ENCODE results near the gene LRRN2. TPM values are rescaled to one million over a fixed set of nuclear protein-coding genes. Genes with fewer than 3 reads are reported as not detected.

Gene LRRN2
- total and polyA plus RNA-seq, 9 of the 15 experiments (the other 6 are each of a cell fraction or from before 2014, with no cell fraction given): 0.05 TPM; not detected in 8

GRCh38 chr1:204684206-204684570 is 1.4 kb downstream of the LRRN2 start:
- H3K9me3 ChIP-seq (replicated peaks; ENCODE audit: control insufficient read depth, insufficient read depth, low read depth, low read length): no peaks in the 10 kb centered on the region
- no peak overlapping the region; a peak in 1 of 4 replicates for H3K9ac ChIP-seq (ENCODE audit: insufficient read depth in 1 of 2, low read depth in 2 of 2, low read length in 2 of 2)
- intact Hi-C loops (cut with micrococcal nuclease) (no loop called here), in situ Hi-C loops (cut with MboI) (no loop called here)
- no peak overlapping the region for H3K4me2 ChIP-seq (ENCODE audit: insufficient read depth, low read length)
- ChIA-PET POLR2A (interaction anchor here (0.6 to 3.0 kb wide), 4 partner anchors 12 to 62 kb away, joined by 3 to 23 read pairs (median 4); no protein-coding TSS in a partner anchor), CTCF (ENCODE audit: low intra/inter-chr PET ratio) (no interaction called here)
- H2AFZ ChIP-seq (ENCODE audit: low read depth, low read length): no peak overlapping the region
- DNase-seq (ENCODE audit: extremely low read depth in 1 of 4, low spot score in 3 of 4): no peak
- H3K36me3 ChIP-seq (ENCODE audit: control insufficient read depth, insufficient read depth, low read length): no peaks in the 10 kb centered on the region
- H3K9me1 ChIP-seq (ENCODE audit: control insufficient read depth, insufficient read depth, low read length): no peaks in the 10 kb centered on the region
- no TSS peak for BruUV-seq (replicated peaks)
- H3K79me2 ChIP-seq (ENCODE audit: control insufficient read depth, insufficient read depth, low read length): no peaks in the 10 kb centered on the region
- no peak for ATAC-seq
- no peak for FAIRE-seq
- peaks cover 13 to 16% of the 10 kb centered on the region in 2 experiments; a peak in 4 of 5 replicates for H3K4me1 ChIP-seq (replicated peaks in 1 of 2; ENCODE audit: control insufficient read depth in 2 of 2, insufficient read depth in 2 of 2, low read length in 2 of 2)
- no peak overlapping the region for H3K4me3 ChIP-seq
- no peaks in the 10 kb centered on the region for H4K20me1 ChIP-seq (replicated peaks; ENCODE audit: control insufficient read depth, insufficient read depth, low read length)
- WGBS (ENCODE audit: insufficient coverage, low coverage, missing lambda C conversion rate): 58% methylated on average over 8 of the region's 14 CpGs
- no peaks in the 10 kb centered on the region for H3K27me3 ChIP-seq (ENCODE audit: control insufficient read depth in 2 of 2, insufficient read depth in 2 of 2, low read length in 2 of 2)
- H3K27ac ChIP-seq (ENCODE audit: extremely low read depth, low read depth, low read length): no peak overlapping the region
- no peak for TF ChIP-seq PRDM10 (IDR thresholded peaks at IDR 0.05; ENCODE audit: partially characterized antibody)
- TF ChIP-seq CREBBP (IDR thresholded peaks at IDR 0.05; ENCODE audit: low read depth, low read length): no peak
- TF ChIP-seq ARHGAP35 (IDR thresholded peaks at IDR 0.05; ENCODE audit: partially characterized antibody): no peak
- TF ChIP-seq EZH2 (IDR thresholded peaks at IDR 0.05; ENCODE audit: borderline replicate concordance, low read depth, low read length): no peak
- TF ChIP-seq, protein P1, sequence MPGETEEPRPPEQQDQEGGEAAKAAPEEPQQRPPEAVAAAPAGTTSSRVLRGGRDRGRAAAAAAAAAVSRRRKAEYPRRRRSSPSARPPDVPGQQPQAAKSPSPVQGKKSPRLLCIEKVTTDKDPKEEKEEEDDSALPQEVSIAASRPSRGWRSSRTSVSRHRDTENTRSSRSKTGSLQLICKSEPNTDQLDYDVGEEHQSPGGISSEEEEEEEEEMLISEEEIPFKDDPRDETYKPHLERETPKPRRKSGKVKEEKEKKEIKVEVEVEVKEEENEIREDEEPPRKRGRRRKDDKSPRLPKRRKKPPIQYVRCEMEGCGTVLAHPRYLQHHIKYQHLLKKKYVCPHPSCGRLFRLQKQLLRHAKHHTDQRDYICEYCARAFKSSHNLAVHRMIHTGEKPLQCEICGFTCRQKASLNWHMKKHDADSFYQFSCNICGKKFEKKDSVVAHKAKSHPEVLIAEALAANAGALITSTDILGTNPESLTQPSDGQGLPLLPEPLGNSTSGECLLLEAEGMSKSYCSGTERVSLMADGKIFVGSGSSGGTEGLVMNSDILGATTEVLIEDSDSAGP (CRISPR knock-in tag; IDR thresholded peaks at IDR 0.05): no peak
- TF ChIP-seq NFYB (IDR thresholded peaks at IDR 0.05; ENCODE audit: extremely low read depth, insufficient read length): no peak
- no peak for TF ChIP-seq KDM1A (IDR thresholded peaks at IDR 0.05)
- no peak for TF ChIP-seq BRD4 (IDR thresholded peaks at IDR 0.05)

Measured in K562 (cell line).